GM21825 (cell line): Measurements from ENCODE around the gene PDE12.
"Not testable (repeated sequence)": the region's sequence is repeated elsewhere in the genome, so short reads cannot be mapped to it uniquely, and the experiment has no call there.

Experiments used
- ATAC-seq: cut with Tn5 transposase; IDR thresholded peaks from one replicate; pipeline ENCODE4 v1.9.1; 2021; ENCODE audit warnings: mild to moderate bottlenecking, moderate library complexity; ENCODE audit not compliant: unreplicated experiment

PDE12 gene

DNA sequence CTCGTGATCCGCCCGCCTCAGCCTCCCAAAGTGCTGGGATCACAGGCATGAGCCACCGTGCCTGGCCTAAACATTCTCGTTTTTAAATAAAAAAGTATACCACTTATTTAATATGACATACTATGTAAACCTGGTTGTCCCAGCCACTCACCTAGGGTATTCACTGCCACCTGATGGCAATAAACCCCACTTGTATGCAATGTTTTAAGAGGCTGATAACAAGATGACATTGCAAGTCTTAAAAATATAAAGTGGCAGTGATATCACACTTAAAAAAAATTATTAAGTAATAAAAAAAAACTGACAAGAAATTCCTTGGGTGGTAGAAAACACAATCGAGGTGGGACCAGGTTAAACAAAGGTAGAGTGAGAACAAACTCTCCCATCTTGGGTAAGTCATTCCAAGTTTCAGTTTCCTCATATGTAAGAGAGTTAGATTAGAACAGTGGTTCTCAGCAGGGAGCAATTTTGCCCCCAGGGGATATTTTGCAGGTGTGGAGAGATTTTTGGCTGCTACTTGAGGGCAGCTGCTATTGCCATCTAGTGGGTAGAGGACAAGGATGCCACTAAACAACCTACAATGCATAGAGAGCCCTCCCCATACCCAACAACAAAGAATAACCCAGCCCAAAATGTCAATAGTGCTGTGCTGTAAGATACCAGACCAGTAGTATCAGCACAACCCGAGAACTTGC is 26.5 kb downstream of the PDE12 start:
- ATAC-seq = no peak

DNA sequence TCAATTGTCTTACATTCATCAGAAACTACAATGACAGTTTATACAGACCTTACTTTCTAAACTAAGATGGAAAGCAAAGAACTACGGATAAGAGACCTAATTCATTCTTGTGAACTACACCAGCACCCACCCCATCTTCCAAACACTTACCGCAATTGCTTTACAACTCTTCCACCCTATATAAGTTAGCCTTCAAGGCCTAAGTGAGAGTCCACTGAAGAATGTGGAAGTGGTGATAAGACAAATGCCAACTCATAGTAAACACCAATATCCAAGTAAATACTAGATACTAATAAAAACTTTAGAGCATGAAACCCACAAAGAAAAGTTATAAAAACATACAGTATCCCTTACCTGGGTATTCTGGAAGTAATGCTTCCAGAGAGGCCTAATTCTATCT is 27.5 kb downstream of the PDE12 start:
- no peak for ATAC-seq

DNA sequence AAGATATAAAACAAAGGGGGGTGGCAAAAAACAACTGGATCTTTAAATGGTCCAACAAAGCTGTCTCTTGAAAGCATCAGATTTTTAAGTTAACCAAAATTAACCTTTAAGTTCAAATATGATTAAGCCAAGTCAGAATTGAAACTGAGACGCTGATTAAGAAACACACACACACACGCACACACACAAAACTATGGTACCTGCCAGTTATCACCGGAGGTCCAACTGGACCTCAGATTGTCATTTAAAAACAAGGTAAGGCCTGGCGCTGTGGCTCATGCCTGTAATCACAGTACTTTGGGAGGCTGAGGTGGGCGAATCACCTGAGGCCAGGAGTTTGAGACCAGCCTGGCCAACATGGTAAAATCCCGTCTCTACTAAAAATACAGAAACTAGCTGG is 30.7 kb downstream of the PDE12 start:
- ATAC-seq = no peak

DNA sequence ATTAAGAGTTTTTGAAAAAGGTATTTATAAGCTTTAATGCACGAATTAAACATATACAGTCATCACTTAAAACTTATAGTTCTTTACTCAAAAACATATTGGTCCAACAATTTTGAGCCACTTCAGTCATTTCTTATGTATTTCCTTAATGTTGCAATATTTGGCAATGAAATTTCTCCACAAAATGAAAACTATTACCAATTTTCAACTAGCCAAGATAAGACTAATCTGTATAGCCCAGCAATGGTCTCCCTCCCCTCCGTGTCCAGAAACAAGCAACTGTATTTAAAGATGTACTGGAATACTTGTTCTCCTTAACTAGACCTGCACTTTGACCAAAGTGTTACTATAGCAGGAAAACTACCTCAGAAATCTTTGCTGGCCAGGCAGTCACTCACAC is 31.8 kb downstream of the PDE12 start:
- no peak for ATAC-seq

DNA sequence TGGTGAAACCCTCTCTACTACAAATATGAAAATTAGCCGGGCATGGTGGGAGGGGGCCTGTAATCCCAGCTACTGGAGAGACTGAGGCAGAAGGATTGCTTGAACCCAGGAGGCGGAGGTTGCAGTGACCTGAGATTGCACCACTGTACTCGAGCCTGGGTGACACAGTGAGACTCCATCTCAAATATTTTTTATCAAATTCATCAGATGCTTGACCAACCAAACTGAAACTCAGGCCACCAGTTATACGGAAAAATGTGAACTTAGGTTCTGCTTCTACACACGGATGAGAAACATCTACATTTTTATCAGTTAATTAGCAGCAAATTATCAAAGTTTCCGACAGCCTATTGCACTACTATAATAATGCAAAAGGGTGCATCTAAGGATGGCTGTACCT is 36.2 kb downstream of the PDE12 start:
- no peak for ATAC-seq

DNA sequence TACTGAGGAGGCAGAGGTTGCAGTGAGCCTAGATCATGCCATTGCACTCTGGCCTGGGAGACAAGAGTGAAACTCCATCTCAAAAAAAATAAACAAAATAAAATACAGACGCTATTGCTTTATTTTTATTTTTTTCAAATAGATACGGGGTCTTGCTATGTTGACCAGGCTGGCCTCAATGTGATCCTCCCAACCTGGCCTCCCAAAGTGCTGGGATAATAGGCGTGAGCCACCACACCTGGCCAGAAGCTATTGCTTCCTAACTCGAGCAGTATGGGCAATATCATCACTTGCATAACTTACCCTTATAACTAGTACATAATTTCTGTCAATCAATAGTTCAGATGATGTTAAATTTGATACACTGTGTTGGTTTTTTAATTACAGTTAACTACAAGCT is 38.1 kb downstream of the PDE12 start:
- no peak for ATAC-seq

DNA sequence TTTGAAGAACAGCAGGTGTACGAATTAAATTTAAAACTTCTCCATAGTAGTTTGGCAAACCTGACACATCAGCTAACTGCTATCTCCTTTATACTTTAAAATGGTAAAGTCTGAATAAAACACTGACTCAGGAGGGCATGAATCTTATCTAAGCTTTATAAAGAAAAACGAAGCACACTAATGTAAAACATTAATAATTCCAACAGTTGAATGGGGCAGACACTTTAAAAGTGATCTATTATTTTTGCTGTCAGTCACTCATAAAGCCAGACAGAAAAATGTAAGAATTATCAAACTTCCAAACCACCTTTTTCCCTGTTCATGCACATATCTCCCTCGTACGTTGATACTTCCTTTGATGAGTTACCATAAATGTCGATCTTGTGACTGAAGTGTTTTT is 38.5 kb downstream of the PDE12 start:
- ATAC-seq = no peak

DNA sequence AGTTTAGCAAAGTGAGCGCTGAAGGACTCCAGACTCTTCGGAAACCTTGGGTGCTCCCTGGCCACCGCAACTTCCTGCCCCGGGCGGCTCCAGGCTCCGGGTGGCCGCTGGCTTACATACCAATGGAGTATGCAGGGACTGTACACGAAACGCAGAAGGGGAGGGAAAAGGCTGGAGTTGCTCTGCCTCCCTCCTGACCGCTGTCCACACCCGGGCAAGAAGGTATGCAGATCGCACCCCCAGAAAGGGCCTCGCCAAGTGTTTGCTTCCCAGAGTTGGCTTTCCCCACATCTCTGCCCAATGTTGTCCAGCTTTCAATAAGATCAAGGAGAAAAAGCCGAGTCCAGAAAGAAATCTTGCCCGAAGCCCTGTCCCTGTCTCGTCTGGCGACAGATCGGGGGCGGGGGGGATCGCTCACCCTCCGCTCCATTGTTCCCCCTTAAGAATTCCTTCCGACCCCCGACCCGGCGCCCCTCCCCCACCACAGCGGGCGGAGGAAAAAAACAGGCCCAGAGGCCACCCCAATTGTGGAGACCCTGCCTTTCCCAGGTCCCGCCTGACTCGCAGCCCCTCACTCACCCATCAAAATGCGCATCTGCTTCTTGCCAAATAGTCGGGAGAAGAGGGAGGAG is 40.5 kb downstream of the PDE12 start:
- no peak for ATAC-seq

DNA sequence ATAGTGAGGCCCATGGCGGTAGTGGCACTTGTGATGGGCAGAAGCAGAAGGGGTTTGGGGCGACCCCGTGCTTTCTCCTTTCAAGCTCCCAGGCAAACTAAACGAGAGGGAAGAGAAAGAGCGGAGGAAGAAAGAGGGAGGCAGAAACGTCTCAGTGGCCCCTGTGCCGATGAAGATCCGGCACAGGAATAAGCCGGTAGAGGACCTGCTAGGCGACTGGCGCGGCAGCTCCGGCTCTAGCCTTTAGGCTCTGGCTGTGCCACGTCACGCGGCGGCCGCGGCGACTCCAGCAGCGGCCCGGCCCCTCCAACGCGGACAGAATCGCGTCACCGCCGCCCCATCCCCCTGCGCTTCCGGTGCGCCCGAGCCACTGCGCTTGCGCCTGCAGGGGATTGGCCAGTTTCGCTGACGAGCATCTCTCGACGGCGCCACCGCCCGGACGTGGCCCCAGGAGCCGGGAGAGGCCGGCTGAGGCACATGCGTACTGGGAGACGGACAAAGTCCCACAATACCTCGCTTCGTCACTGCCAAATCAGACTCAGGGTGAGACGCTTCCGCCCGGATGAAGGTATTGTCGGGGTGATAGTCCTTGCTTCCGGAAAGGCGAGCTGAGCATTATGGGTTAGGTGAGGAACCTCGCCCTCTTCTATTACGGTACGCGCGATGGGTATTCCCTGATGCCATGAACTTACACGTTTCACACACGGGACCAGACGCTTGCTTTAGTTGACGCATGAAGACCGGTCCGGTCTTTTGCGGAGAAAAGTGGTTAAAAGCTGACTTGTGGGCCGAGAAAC is 41.3 kb downstream of the PDE12 start, which contains the start of gene ARF4:
TSS of gene ARF4 (minus strand) at position 218 of the 797 bp plus-strand sequence. CDS start at position 14, 204 bp downstream.
- ATAC-seq = peak; percentile 93

DNA sequence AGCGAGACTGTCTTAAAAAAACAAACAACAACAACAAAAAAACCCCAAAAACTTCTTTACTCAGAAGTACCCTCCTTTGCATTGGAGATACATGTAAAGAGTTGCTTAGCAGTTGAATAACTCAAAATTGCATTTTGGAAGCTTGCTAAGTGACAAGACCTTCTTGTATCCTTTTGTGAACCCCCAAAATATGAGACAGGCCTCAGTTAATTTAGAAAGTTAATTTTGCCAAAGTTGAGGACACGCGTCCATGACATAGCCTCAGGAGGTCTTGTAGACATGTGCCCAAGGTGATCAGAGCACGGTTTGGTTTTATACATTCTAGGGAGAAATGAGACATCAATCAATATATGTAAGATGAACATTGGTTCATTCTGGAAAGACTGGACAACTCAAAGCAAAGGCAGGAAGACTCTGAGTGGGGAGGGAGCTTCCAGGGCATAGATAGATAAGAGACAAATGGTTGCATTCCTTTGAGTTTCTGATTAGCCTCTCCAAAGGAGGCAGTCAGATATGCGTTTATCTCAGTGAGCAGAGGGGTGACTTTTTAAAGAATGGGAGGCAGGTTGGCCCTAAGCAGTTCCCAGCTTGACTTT is 42.8 kb downstream of the PDE12 start:
- ATAC-seq = no peak

DNA sequence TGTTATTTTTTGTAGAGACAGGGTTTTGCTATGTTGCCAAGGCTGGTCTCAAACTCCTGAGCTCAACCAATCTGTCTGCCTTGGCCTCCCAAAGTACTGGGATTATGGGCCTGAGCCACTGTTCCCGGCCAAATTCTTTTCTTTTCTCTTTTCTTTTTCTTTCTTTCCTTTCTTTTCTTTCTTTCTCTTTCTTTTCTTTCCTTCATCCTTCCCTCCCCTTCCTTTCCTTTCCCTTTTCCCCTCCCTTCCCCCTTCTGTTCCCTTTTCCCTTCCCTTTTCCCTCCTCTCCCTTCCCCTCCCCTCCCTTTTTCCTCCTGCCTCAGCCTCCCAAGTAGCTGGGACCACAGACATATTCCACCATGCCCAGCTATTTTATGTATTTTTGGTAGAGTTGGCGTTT is 44.1 kb downstream of the PDE12 start:
- ATAC-seq = no peak

DNA sequence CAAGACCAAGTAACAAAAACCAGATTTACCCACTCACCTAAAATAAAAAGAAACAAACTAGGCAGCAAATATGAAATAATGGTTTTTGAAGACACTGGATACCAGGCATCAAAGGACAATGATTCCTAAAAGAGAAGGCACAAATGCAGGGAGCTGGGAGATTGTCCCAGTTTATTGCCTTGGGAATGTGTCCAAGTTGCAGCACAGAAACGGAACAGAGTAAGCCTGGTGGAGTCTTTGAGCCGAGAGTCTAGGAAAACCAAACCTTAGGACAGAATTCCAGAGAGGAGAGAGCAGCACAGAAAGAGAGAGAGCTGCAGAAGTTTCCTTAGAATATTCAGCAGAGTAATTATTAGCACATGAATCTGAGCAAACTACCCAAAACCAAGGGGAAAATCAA is 48.9 kb downstream of the PDE12 start:
- no peak for ATAC-seq

DNA sequence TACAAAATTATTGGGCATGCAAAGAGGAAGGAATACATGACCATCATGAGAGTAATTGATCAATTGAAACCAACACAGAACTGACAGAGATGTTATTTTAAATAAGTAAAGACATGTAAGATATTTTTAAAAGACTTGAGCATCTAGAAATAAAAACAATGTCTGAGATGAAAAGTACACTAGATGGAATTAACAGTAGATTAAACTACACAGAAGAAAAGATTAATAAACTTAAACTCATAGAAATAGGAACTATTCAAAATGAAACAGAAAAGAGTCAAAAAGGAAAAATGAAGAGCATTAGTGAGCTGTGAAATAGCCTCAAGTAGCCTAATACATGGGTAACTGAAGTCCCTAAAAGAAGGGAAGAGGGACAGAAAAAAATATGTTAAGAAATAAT is 49.6 kb downstream of the PDE12 start:
- ATAC-seq = no peak

DNA sequence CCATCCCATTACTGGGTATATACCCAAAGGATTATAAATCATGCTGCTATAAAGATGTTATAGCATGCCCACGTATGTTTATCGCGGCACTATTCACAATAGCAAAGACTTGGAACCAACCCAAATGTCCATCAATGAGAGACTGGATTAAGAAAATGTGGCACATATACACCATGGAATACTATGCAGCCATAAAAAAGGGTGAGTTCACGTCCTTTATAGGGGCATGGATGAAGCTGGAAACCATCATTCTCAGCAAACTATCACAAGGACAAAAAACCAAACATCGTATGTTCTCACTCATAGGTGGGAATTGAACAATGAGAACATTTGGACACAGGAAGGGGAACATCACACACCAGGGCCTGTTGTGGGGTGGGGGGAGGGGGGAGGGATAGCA is 55.8 kb downstream of the PDE12 start:
- ATAC-seq = not testable (repeated sequence)

DNA sequence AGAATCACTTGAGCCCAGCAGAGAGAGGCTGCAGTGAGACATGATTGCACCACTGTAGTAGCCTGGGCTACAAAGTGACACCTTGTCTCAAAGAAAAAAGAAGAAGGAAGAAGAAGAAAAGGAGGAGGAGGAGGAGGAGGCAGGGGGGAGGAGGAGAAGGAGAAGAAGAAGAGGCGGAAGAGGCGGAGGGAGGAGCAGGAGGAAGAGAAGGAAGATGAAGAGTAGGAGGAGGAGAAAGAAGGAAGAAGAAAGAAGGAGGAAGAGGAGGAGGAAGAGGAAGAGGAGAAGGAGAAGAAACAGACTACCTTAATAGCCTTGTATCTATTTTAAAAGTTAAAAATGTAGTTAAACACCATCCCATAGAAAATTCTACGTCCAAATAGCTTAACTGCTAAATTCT is 60.2 kb downstream of the PDE12 start:
- ATAC-seq = no peak
